Fibroblast of pulmonary artery (primary cell): Measurements from ENCODE around the gene PHTF2.

Experiments
- DNase-seq: peaks from one replicate; pipeline ENCODE4 v3.0.0-alpha.2; 2010; ENCODE audit warnings: low read depth
- H3K4me3 ChIP-seq: replicated peaks from 2 replicates; pipeline ENCODE4 v1.5.1; 2011; ENCODE audit warnings: low read depth, mild to moderate bottlenecking, control low read depth, low read length, moderate library complexity
- CTCF ChIP-seq: IDR thresholded peaks from 2 replicates; pipeline ENCODE4 v1.5.1; 2011; ENCODE audit warnings: mild to moderate bottlenecking, control low read depth, low read length, inconsistent platforms; ENCODE audit errors: missing control alignments

PHTF2 gene

DNA sequence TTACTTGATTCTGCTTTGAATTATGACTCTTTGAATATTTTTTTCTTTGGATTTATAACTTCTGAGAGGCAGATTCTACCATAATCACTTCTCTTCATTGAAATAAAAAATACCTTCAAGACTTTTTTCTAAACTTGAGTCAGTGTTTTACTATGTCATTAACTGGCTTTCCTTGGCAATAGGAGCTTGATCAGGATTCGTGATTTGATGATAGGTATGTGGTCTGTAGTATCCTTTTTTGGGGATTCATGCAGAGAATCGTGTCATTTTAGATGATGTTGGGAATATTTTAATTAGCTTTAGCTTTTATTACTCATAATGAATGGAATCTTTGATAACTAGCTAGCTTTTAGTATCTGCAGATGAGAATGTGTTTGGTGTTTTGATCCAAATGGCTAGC, 83.3 kb downstream of the PHTF2 start:
- DNase-seq, result no peak
- no peak for TF ChIP-seq CTCF
- H3K4me3 ChIP-seq, result no peak overlapping the region

DNA sequence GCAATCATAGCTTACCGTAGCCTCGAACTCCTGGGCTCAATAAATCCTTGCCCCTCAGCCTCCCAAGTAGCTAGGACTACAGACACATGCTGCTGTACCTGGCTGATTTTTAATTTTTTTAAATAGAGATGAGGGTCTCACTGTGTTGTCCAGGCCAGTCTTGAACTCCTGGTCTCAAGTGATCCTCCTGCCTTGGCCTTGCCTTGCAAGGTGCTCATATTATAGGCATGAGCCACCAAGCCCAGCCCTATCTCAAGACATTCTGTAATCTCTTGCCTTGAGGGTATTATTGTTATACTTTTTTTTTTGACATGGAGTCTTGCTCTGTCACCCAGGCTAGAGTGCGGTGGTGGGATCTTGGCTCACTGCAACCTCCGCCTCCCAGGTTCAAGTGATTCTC, 86.6 kb downstream of the PHTF2 start:
- H3K4me3 ChIP-seq, result no peak overlapping the region
- no peak for DNase-seq

DNA sequence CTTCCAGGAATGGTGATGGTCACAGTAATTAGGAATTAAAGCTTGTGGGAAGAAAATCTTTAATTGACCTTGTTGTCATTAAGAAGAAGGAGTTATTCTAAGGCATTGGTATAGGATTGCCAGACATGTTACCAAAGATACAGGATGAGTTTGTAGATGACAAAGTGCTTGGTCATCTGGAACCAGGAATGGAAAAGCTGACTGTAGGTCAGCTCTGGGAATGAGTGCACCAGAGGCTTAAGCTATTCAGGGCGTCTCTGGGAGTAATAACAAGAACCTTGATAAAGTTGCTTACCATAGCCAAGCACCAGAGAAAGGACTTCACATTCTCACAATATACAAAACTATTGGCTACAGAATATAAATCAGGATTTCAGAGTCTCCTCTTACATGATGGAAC, 89.0 kb downstream of the PHTF2 start:
- no peak for TF ChIP-seq CTCF
- peak; percentile 64 for DNase-seq
- H3K4me3 ChIP-seq, result no peak overlapping the region

More for the DNA sequence above, 86.6 kb downstream of the PHTF2 start:
- no peak for TF ChIP-seq CTCF

GRCh38 chr7:77888998-77889397, 90.4 kb downstream of the PHTF2 start:
- DNase-seq, result no peak
- no peak overlapping the region for H3K4me3 ChIP-seq
- no peak for TF ChIP-seq CTCF

DNA sequence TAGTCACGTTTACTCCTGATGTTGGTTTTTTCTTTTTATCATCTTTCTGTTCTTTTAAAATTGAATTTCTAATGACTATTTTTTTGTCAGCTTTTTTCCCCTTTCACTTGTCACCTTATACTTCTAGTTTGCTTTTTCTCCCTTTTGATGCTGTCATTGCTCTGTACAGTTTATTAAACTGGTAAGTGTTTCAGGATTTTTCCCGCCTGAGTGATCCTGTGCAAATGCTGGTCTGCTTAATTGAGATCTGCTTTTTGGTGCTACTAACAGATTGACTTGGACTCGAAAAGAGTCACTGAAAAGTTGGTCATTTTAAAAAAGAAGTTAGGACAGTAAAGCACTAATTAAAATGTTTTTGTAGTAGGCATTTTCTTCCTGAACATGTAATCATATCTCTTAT, 95.2 kb downstream of the PHTF2 start:
- no peak overlapping the region for H3K4me3 ChIP-seq
- no peak for TF ChIP-seq CTCF
- DNase-seq, result no peak

DNA sequence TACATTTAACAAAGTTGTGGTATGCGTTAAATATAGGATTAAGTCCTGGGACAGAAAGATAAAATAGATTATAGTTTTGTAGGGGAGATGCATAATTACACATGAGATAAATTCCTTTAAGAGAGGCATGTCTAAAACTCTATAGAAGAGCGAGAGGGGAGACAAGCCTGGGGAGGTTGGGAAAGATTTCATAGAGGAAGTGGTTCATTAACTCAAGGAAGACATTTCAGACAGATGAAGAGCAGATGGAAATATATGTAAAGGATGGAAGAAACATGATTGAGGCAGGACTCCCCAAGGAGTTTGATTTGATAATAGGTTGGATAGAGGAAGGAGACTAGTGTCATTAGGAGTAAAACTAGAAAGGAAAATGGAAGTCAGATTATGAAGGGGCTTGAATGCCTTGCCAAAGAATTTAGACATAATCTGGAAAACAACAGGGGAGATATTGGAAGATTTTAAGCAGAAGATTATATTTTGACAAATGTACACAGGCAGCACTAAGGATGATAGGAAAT, 96.1 kb downstream of the PHTF2 start:
- no peak for DNase-seq
- no peak overlapping the region for H3K4me3 ChIP-seq
- no peak for TF ChIP-seq CTCF

- no peak for TF ChIP-seq CTCF
- no peak for DNase-seq
- no peak overlapping the region for H3K4me3 ChIP-seq
These were observed 97.3 kb downstream of the PHTF2 start for GRCh38 chr7:77895905-77896304.
